SH-SY5Y (cell line): ENCODE data around the gene COG8.

Experiments used
- GATA2 ChIP-seq: IDR thresholded peaks from 2 replicates; pipeline ENCODE4 v1.6.1; 2011; ENCODE audit warnings: mild to moderate bottlenecking, low read depth, low read length
- GATA3 ChIP-seq: IDR thresholded peaks from 2 replicates; pipeline ENCODE4 v1.6.1; 2011; ENCODE audit warnings: low read depth, mild to moderate bottlenecking, low read length, moderate library complexity

DNA sequence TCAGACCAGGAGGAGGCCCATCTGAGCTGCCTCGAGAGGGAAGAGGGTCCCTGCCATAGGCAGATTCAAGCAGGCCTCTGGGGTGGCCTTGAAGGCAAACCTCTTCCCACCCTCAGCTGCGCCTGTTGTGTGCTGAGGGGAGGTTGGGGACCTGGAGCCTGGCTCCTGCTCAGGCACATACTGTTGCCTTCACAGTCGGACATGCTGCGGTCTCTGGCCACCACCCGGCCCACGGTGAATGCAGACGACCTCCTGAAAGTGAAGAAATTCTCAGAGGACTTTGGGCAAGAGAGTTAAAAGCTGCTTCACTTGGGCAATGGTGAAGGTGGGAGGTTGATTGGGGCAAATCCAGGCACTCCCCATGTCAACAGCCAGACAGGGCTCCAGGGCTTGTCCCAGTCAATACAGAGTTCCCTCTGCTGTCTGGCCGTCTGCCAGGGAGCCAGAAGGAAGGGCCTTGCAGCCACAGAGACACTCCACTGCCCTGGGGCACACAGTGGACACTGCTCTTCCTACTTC, 15.3 kb downstream of the COG8 start:
- TF ChIP-seq GATA2 = no peak
- TF ChIP-seq GATA3 = no peak
